DOHH2 (cell line): Measurements from ENCODE around the gene NME7.

ENCODE experiments used
- H3F3A ChIP-seq: fragments of 200-600 bp; sonication (generic), shearing (Covaris generic); 2 replicates; pipeline ENCODE4 v1.6.0; 2016; ENCODE audit warnings: antibody characterized with exemption, mild to moderate bottlenecking; ENCODE audit not compliant: control insufficient read depth, insufficient read depth
- H3K27ac ChIP-seq: fragments of 200-600 bp; sonication (generic); 2 replicates; pipeline ENCODE4 v1.5.1; 2014; ENCODE audit warnings: low read depth, mild to moderate bottlenecking, low read length, moderate library complexity
- H3K27me3 ChIP-seq: fragments of 200-600 bp; sonication (generic); 2 replicates; pipeline ENCODE4 v1.6.1; 2014; ENCODE audit warnings: mild to moderate bottlenecking, low read length, mixed read lengths; ENCODE audit not compliant: control insufficient read depth
- H3K36me3 ChIP-seq: fragments of 200-600 bp; sonication (generic); 2 replicates; pipeline ENCODE4 v1.6.1; 2014; ENCODE audit warnings: mild to moderate bottlenecking, low read length, moderate library complexity, mixed read lengths; ENCODE audit not compliant: control insufficient read depth
- H3K4me1 ChIP-seq: fragments of 200-600 bp; sonication (generic); 2 replicates; pipeline ENCODE4 v1.6.1; 2014; ENCODE audit warnings: mild to moderate bottlenecking, low read length, mixed read lengths; ENCODE audit not compliant: control insufficient read depth
- H3K4me2 ChIP-seq: fragments of 200-600 bp; sonication (generic); 2 replicates; pipeline ENCODE4 v1.6.0; 2014; ENCODE audit warnings: mild to moderate bottlenecking, low read length, moderate library complexity
- H3K4me3 ChIP-seq: fragments of 200-600 bp; sonication (generic); 2 replicates; pipeline ENCODE4 v1.5.1; 2014; ENCODE audit warnings: mild to moderate bottlenecking, low read length, mixed read lengths
- H3K79me2 ChIP-seq: fragments of 200-600 bp; sonication (generic); 2 replicates; pipeline ENCODE4 v1.6.1; 2014; ENCODE audit warnings: mild to moderate bottlenecking, low read length, mixed read lengths; ENCODE audit not compliant: control insufficient read depth
- H3K9me2 ChIP-seq: fragments of 200-600 bp; sonication (generic); replicated peaks from 2 replicates; pipeline ENCODE4 v1.6.1; 2014; ENCODE audit warnings: mild to moderate bottlenecking, low read length, mixed read lengths; ENCODE audit not compliant: control insufficient read depth
- H3K9me3 ChIP-seq: fragments of 200-600 bp; sonication (generic); 2 replicates; pipeline ENCODE4 v1.6.1; 2014; ENCODE audit warnings: antibody characterized with exemption, low read length, mixed read lengths; ENCODE audit not compliant: control insufficient read depth, insufficient read depth
- H4K20me1 ChIP-seq: fragments of 200-600 bp; sonication (generic); 2 replicates; pipeline ENCODE4 v1.6.0; 2014; ENCODE audit warnings: low read depth, mild to moderate bottlenecking, antibody characterized with exemption, low read length, moderate library complexity; ENCODE audit not compliant: control insufficient read depth, insufficient read depth
- EZH2phosphoT487 ChIP-seq: fragments of 200-600 bp; sonication (generic); IDR thresholded peaks from 2 replicates; pipeline ENCODE4 v1.6.1; 2017; ENCODE audit warnings: borderline replicate concordance, mild to moderate bottlenecking, antibody characterized with exemption, low read length, moderate library complexity, mixed read lengths
- TF ChIP-seq, protein P1 (sequence below): fragments of 200-600 bp; sonication (generic); IDR thresholded peaks from one replicate; pipeline ENCODE4 v1.5.1; 2014; ENCODE audit warnings: antibody characterized with exemption, mild to moderate bottlenecking, low read depth, low read length; ENCODE audit not compliant: poor library complexity, severe bottlenecking

The NME7 gene

DNA sequence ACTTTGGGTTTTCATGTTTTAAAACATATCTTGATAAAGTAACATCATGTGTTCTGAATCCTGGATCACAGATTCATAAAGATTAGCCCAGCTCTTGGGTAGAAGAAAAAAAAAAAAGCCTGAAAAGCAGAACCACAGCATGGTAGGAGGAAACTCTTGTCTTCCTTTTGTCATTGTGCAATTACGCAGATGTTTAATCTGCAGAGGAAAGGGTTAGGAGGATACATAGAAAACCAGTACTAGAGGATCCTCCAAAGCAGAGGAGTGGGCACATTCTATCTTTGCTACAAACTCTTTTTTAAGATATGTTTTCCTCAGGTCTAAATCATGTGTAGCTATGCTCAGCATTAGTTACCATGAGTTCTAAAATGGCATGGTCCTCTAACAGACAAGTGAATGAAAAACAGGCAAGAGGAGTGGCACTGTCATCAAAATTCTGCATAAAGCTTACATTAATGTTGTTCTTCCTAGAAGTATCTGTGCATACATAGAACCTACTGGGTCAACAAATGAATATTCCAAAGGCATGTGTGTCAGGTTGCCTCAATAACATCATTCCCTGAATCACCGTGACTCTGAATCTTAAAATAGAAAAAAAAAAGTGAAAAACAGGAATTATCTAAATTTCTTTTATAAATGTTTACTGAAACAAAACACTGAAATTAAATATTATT is 107.0 kb downstream of the NME7 start:
- Histone ChIP-seq H4K20me1 (no peaks in the 10 kb centered on the region), H3K27ac (no peak overlapping the region), H3K9me2 (no peaks in the 10 kb centered on the region), H3K4me1 (no peaks in the 10 kb centered on the region), H3K27me3 (no peaks in the 10 kb centered on the region), H3K4me2 (no peak overlapping the region), H3K4me3 (no peak overlapping the region), H3K79me2 (no peaks in the 10 kb centered on the region), H3F3A (no peaks in the 10 kb centered on the region), H3K36me3 (no peaks in the 10 kb centered on the region), H3K9me3 (peaks cover 5% of the 10 kb centered on the region; the same call in 1 of the 2 replicates)
- TF ChIP-seq, protein P1, sequence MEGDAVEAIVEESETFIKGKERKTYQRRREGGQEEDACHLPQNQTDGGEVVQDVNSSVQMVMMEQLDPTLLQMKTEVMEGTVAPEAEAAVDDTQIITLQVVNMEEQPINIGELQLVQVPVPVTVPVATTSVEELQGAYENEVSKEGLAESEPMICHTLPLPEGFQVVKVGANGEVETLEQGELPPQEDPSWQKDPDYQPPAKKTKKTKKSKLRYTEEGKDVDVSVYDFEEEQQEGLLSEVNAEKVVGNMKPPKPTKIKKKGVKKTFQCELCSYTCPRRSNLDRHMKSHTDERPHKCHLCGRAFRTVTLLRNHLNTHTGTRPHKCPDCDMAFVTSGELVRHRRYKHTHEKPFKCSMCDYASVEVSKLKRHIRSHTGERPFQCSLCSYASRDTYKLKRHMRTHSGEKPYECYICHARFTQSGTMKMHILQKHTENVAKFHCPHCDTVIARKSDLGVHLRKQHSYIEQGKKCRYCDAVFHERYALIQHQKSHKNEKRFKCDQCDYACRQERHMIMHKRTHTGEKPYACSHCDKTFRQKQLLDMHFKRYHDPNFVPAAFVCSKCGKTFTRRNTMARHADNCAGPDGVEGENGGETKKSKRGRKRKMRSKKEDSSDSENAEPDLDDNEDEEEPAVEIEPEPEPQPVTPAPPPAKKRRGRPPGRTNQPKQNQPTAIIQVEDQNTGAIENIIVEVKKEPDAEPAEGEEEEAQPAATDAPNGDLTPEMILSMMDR = no peak
- TF ChIP-seq EZH2phosphoT487 = no peak

DNA sequence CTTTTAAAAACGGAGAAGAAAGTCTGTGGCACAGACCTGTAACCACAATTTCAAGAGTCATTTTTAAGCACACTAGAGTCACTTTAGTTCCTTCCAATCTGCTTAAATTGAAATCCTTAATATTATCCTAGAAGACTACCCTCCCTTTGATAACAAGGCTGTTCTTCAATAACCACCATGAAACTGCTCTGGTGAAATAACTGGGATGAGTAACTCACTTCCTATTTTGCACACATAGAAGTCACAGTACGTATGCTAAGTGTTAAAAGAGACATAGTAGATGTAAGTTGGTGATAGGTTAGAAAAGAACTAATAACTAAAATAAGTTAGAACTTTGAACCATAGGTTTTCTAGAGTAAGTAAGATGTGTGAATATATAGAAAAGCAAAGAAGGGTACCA is 107.8 kb downstream of the NME7 start:
- Histone ChIP-seq H3K36me3 (no peaks in the 10 kb centered on the region), H3F3A (no peaks in the 10 kb centered on the region), H3K9me3 (peaks cover 5% of the 10 kb centered on the region; the same call in 1 of the 2 replicates), H3K4me1 (no peaks in the 10 kb centered on the region), H3K27ac (no peak overlapping the region), H3K4me3 (no peak overlapping the region), H3K9me2 (no peaks in the 10 kb centered on the region), H4K20me1 (no peaks in the 10 kb centered on the region), H3K79me2 (no peaks in the 10 kb centered on the region), H3K4me2 (no peak overlapping the region), H3K27me3 (no peaks in the 10 kb centered on the region)
- TF ChIP-seq, protein P1 = no peak
- no peak for TF ChIP-seq EZH2phosphoT487

DNA sequence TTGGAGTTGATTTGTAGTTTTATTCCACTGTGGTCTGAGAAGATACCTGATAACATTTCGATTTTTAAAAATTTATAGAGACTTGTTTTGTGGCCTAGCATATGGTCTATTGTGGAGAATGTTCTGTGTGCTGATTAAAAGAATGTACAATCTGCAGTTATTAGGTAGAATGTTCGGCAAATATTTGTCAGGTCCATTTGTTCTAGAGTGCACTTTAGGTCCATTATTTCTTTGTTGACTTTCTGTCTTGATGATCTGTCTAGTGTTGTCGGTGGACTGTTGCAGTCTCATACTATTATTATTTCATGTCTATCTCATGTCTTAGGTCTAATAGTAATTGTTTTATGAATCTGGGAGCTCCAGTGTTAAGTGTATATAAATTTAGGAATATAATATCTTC is 116.8 kb downstream of the NME7 start:
- Histone ChIP-seq H3K27ac (no peak overlapping the region), H3K4me2 (no peak overlapping the region), H3K4me3 (no peak overlapping the region), H3K9me2 (no peaks in the 10 kb centered on the region), H3K79me2 (no peaks in the 10 kb centered on the region), H3K36me3 (no peaks in the 10 kb centered on the region), H3K27me3 (no peaks in the 10 kb centered on the region), H3F3A (no peaks in the 10 kb centered on the region), H3K9me3 (no peaks in the 10 kb centered on the region), H3K4me1 (no peaks in the 10 kb centered on the region), H4K20me1 (no peaks in the 10 kb centered on the region)
- no peak for TF ChIP-seq EZH2phosphoT487
- TF ChIP-seq, protein P1 = no peak

DNA sequence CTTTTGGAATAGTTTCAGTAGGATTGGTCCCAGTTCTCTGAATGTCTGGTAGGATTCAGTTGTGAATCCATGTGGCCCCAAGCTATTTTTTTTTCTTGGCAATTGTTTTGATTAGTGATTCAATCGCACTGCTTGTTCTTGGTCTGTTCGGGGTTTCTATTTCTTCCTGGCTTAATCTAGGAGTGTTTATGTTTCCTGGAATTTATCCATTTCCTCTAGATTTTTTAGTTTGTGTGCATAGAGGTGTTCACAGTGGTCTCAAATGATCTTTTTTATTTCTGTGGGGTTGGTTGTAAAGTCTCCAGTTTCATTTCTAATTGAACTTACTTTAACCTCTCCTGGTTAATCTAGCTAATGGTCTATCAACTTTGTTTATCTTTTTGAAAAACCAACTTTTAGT is 117.6 kb downstream of the NME7 start:
- Histone ChIP-seq H3K4me2 (no peak overlapping the region), H3K4me3 (no peak overlapping the region), H3F3A (no peaks in the 10 kb centered on the region), H3K4me1 (no peaks in the 10 kb centered on the region), H3K9me3 (no peaks in the 10 kb centered on the region), H3K79me2 (no peaks in the 10 kb centered on the region), H3K9me2 (no peaks in the 10 kb centered on the region), H3K27ac (no peak overlapping the region), H3K27me3 (no peaks in the 10 kb centered on the region), H3K36me3 (no peaks in the 10 kb centered on the region), H4K20me1 (no peaks in the 10 kb centered on the region)
- TF ChIP-seq, protein P1 = no peak
- no peak for TF ChIP-seq EZH2phosphoT487
